ENCODE results near the gene TMEM52.

GRCh38 chr1:1959840-1960479 is 40.9 kb upstream of the TMEM52 start:
- TF ChIP-seq CTCF (conservative IDR thresholded peaks at IDR 0.05; ENCODE audit: low read length): peak; percentile 89
- TF ChIP-seq EZH2phosphoT487 (IDR thresholded peaks at IDR 0.05; ENCODE audit: borderline replicate concordance, low read depth, low read length): no peak
